ENCODE results near the gene MPP3.

DNA sequence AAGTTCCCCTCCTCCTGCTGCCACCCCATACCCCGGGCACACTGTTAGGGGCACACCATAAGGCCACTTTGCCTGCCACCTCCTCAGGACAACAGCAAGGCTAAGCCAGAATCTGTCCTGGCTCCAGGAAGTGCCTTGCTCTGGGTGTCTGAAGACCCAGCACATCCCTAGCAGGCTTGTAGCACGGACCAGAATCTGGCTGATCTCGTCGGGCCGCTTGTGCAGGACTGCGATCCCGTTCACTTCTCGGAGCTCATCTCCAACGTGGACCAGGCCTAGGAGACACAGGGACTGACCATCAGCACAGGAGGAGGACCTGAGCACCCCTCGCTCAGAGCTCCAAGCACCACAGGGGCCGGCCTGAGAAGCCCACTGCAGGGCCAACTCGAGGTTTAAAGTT is 7.4 kb downstream of the MPP3 start:
- TF ChIP-seq, protein P1, sequence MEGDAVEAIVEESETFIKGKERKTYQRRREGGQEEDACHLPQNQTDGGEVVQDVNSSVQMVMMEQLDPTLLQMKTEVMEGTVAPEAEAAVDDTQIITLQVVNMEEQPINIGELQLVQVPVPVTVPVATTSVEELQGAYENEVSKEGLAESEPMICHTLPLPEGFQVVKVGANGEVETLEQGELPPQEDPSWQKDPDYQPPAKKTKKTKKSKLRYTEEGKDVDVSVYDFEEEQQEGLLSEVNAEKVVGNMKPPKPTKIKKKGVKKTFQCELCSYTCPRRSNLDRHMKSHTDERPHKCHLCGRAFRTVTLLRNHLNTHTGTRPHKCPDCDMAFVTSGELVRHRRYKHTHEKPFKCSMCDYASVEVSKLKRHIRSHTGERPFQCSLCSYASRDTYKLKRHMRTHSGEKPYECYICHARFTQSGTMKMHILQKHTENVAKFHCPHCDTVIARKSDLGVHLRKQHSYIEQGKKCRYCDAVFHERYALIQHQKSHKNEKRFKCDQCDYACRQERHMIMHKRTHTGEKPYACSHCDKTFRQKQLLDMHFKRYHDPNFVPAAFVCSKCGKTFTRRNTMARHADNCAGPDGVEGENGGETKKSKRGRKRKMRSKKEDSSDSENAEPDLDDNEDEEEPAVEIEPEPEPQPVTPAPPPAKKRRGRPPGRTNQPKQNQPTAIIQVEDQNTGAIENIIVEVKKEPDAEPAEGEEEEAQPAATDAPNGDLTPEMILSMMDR (optimal IDR thresholded peaks at IDR 0.05 in 1 of 3, IDR thresholded peaks at IDR 0.05 in 1 of 3, conservative IDR thresholded peaks at IDR 0.05 in 1 of 3; ENCODE audit: extremely low read depth in 1 of 3, insufficient read depth in 2 of 3, low read length in 3 of 3), result no peak
- TF ChIP-seq EZH2 (IDR thresholded peaks at IDR 0.05; ENCODE audit: low read length), result no peak

Data from keratinocyte (primary cell).